OCI-LY1 (cell line): ENCODE results near the gene SPACA6.

Experiments
- H2AFZ ChIP-seq: fragments of 200-600 bp; sonication (generic), shearing (Covaris generic); 2 replicates; pipeline ENCODE4 v1.6.0; 2014; ENCODE audit warnings: antibody characterized with exemption, mild to moderate bottlenecking, low read length
- H3F3A ChIP-seq: fragments of 200-600 bp; sonication (generic), shearing (Covaris generic); 2 replicates; pipeline ENCODE4 v1.6.0; 2014; ENCODE audit warnings: mild to moderate bottlenecking, antibody characterized with exemption, low read length, moderate library complexity; ENCODE audit not compliant: insufficient read depth
- H3K27ac ChIP-seq: fragments of 200-600 bp; sonication (generic); 2 replicates; pipeline ENCODE4 v1.5.1; 2014; ENCODE audit warnings: low read length, mixed run types, mild to moderate bottlenecking, low read depth; ENCODE audit not compliant: poor library complexity, severe bottlenecking
- H3K27me3 ChIP-seq: fragments of 200-600 bp; sonication (generic); 2 replicates; pipeline ENCODE4 v1.6.0; 2014; ENCODE audit warnings: antibody characterized with exemption, mild to moderate bottlenecking, low read length, moderate library complexity; ENCODE audit not compliant: insufficient read depth
- H3K36me3 ChIP-seq: fragments of 200-600 bp; sonication (generic); 2 replicates; pipeline ENCODE4 v1.6.1; 2014; ENCODE audit warnings: mild to moderate bottlenecking, antibody characterized with exemption, low read length, moderate library complexity, mixed read lengths; ENCODE audit not compliant: insufficient read depth
- H3K4me1 ChIP-seq: fragments of 200-600 bp; sonication (generic); 2 replicates; pipeline ENCODE4 v1.5.1; 2014; ENCODE audit warnings: mild to moderate bottlenecking, low read length, moderate library complexity; ENCODE audit not compliant: insufficient read depth, severe bottlenecking
- H3K4me2 ChIP-seq: fragments of 200-600 bp; sonication (generic), shearing (Covaris generic); 2 replicates; pipeline ENCODE4 v1.6.1; 2014; ENCODE audit warnings: low read length
- H3K4me3 ChIP-seq: fragments of 200-600 bp; sonication (generic); 2 replicates; pipeline ENCODE4 v1.5.1; 2014; ENCODE audit warnings: low read length, low read depth, mild to moderate bottlenecking, mixed read lengths; ENCODE audit not compliant: poor library complexity, severe bottlenecking
- H3K79me2 ChIP-seq: fragments of 200-600 bp; shearing (Covaris generic); 2 replicates; pipeline ENCODE4 v1.6.1; 2016; ENCODE audit warnings: mixed run types, low read length, mixed read lengths; ENCODE audit not compliant: insufficient read depth
- H3K9ac ChIP-seq: fragments of 200-600 bp; sonication (generic), shearing (Covaris generic); 2 replicates; pipeline ENCODE4 v1.6.1; 2014; ENCODE audit warnings: mild to moderate bottlenecking, low read length, mixed read lengths
- H3K9me2 ChIP-seq: fragments of 200-600 bp; sonication (generic), shearing (Covaris generic); 2 replicates; pipeline ENCODE4 v1.6.1; 2014; ENCODE audit warnings: low read depth, mild to moderate bottlenecking, low read length, mixed read lengths
- H3K9me3 ChIP-seq: fragments of 200-600 bp; shearing (Covaris generic); 2 replicates; pipeline ENCODE4 v1.6.1; 2014; ENCODE audit warnings: low read length, mixed read lengths
- H4K20me1 ChIP-seq: fragments of 200-600 bp; sonication (generic), shearing (Covaris generic); 2 replicates; pipeline ENCODE4 v1.6.0; 2016; ENCODE audit warnings: mild to moderate bottlenecking, low read length; ENCODE audit not compliant: insufficient read depth
- EZH2 ChIP-seq: fragments of 200-600 bp; sonication (generic), shearing (Covaris generic); IDR thresholded peaks from 2 replicates; pipeline ENCODE4 v1.8.0; 2017; ENCODE audit warnings: borderline replicate concordance, mixed run types, mild to moderate bottlenecking, antibody characterized with exemption, low read length, moderate library complexity, mixed read lengths
- TF ChIP-seq, protein P1 (sequence below): fragments of 200-600 bp; sonication (generic), shearing (Covaris generic); IDR thresholded peaks from 2 replicates; pipeline ENCODE4 v1.5.1; 2017; ENCODE audit warnings: mild to moderate bottlenecking, antibody characterized with exemption, low read length, moderate library complexity, mixed read lengths

SPACA6 gene

DNA sequence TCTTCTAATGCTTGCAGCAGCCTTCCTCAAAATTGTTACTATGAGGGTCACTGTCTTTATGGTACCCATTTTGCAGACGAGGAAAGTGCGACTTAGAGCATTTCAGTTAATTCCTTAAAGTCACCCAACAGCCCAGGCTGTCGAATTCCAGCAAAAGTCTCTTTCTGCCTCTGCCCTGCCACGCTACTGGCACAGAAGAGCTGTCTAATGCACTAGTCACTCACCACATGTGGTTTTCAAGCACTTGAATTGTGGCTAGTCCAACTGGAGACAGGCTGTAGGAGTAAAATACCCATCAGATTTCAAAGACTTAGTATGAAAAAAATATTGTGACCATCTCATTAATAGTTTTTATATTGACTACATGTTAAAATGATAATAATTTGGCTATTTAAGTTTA lies 56.8 kb downstream of the SPACA6 start:
- Histone ChIP-seq H3K9me3 (no peaks in the 10 kb centered on the region), H3K27me3 (no peaks in the 10 kb centered on the region), H3K36me3 (no peaks in the 10 kb centered on the region), H3F3A (no peaks in the 10 kb centered on the region), H3K79me2 (no peaks in the 10 kb centered on the region), H3K4me3 (no peak overlapping the region), H3K9me2 (no peaks in the 10 kb centered on the region), H2AFZ (no peak overlapping the region), H3K4me2 (no peak overlapping the region), H3K27ac (no peak overlapping the region), H3K4me1 (no peaks in the 10 kb centered on the region), H4K20me1 (no peaks in the 10 kb centered on the region), H3K9ac (no peak overlapping the region)
- TF ChIP-seq, protein P1, sequence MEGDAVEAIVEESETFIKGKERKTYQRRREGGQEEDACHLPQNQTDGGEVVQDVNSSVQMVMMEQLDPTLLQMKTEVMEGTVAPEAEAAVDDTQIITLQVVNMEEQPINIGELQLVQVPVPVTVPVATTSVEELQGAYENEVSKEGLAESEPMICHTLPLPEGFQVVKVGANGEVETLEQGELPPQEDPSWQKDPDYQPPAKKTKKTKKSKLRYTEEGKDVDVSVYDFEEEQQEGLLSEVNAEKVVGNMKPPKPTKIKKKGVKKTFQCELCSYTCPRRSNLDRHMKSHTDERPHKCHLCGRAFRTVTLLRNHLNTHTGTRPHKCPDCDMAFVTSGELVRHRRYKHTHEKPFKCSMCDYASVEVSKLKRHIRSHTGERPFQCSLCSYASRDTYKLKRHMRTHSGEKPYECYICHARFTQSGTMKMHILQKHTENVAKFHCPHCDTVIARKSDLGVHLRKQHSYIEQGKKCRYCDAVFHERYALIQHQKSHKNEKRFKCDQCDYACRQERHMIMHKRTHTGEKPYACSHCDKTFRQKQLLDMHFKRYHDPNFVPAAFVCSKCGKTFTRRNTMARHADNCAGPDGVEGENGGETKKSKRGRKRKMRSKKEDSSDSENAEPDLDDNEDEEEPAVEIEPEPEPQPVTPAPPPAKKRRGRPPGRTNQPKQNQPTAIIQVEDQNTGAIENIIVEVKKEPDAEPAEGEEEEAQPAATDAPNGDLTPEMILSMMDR = no peak
- TF ChIP-seq EZH2 = no peak

DNA sequence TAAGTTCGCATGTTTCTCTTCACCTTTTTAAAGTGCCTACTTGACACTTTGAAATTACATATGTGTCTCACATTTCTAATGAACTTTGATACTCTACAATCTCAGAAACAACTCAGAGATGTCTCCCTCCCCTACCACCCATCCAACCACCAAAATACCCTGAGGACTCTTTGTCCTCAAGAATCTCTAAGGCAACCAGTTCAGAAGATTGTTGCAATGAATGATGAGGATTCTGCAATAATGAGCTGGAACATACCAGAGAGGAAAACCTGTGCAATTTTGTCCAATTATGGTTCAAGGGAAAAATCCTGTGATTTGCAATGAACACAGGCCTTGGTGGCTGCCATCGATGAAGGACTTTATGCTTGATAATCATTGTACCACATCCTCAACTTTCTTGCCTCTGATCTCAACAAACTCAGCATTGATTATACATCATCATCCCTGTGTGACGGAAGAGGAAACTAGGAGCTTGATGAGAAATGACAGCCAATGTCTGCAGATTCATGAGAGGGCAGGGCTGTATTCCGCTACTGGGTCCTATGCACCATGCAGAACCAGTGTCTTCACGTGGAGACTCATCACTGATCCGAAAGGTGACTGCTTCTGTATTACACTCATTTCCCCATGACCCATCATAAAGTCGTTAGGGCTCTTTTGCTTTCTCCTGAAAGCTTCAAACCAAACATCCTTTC lies 57.4 kb downstream of the SPACA6 start:
- Histone ChIP-seq H3K27me3 (no peaks in the 10 kb centered on the region), H2AFZ (no peak overlapping the region), H3K36me3 (no peaks in the 10 kb centered on the region), H3K4me3 (no peak overlapping the region), H3K27ac (no peak overlapping the region), H3K4me2 (no peak overlapping the region), H3K9ac (no peak overlapping the region), H3K79me2 (no peaks in the 10 kb centered on the region), H3F3A (no peaks in the 10 kb centered on the region), H3K9me2 (no peaks in the 10 kb centered on the region), H3K9me3 (no peaks in the 10 kb centered on the region), H3K4me1 (no peaks in the 10 kb centered on the region), H4K20me1 (no peaks in the 10 kb centered on the region)
- TF ChIP-seq, protein P1 = no peak
- TF ChIP-seq EZH2 = no peak

DNA sequence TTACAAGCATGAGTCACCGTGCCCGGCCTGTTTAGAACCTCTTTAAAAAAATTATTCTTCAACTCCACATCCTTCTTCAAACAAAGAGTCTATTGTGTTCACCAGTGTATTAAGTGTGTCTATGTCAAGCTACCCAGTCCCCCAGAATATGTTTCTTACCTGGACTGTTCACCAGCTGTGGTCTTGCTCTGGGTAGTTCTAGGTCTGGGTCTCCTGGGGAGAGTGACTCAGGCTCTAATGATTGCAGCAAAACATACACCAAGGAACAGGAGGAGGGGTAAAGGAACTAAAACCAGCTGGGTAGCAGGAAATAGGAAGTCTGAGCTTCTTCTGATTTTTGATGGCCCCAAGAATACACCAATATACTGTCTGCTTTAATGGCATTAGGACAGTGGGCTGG lies 58.5 kb downstream of the SPACA6 start, which contains the start of gene FPR1:
FPR1 (minus strand) TSS at position 224 of the 400 bp plus-strand sequence. CDS start 4,884 bp downstream, outside the sequence.
- Histone ChIP-seq H3K9ac (no peak within 1 kb of the TSS), H3F3A (no peaks in the 10 kb centered on the region), H3K27me3 (no peaks in the 10 kb centered on the region), H3K4me3 (no peak within 1 kb of the TSS), H3K9me2 (no peaks in the 10 kb centered on the region), H3K9me3 (no peaks in the 10 kb centered on the region), H3K4me1 (no peaks in the 10 kb centered on the region), H3K79me2 (no peaks in the 10 kb centered on the region), H3K36me3 (no peaks in the 10 kb centered on the region), H4K20me1 (no peaks in the 10 kb centered on the region), H2AFZ (no peak within 1 kb of the TSS), H3K27ac (no peak within 1 kb of the TSS), H3K4me2 (no peak within 1 kb of the TSS)
- TF ChIP-seq EZH2 = no peak
- TF ChIP-seq, protein P1 = no peak
